Measurements from ENCODE around the gene SHLD3.
"Not testable (repeated sequence)": the region's sequence is repeated elsewhere in the genome, so short reads cannot be mapped to it uniquely, and the experiment has no call there.

SHLD3 gene

GRCh38 chr5:65624571-65625555 is at the start of gene SHLD3, which contains the start of gene TRAPPC13:
Gene SHLD3 (plus strand): TSS chr5:65625027. CDS start chr5:65629588, 4,561 bp downstream.
Gene TRAPPC13 (plus strand): TSS chr5:65625027. CDS start chr5:65625061, 34 bp downstream.
- peak; percentile 87 for DNase-seq

- DNase-seq: no peak
These were observed 47.7 kb upstream of the SHLD3 start for GRCh38 chr5:65577141-65577540.

GRCh38 chr5:65588694-65589093 is 36.1 kb upstream of the SHLD3 start:
- DNase-seq: no peak

GRCh38 chr5:65601761-65602160 is 23.1 kb upstream of the SHLD3 start:
- DNase-seq: not testable (repeated sequence)

GRCh38 chr5:65611524-65611923 is 13.3 kb upstream of the SHLD3 start:
- DNase-seq: peak; percentile 73

- no peak for DNase-seq
These were observed 12.4 kb upstream of the SHLD3 start for GRCh38 chr5:65612298-65612907.

- DNase-seq: no peak
These were observed 4.8 kb upstream of the SHLD3 start for GRCh38 chr5:65620021-65620420.

- not testable (repeated sequence) for DNase-seq
These were observed 2.9 kb upstream of the SHLD3 start for GRCh38 chr5:65621961-65622360.

- DNase-seq: no peak
These were observed 1.3 kb upstream of the SHLD3 start for GRCh38 chr5:65623482-65623881.

GRCh38 chr5:65624025-65624570 is 729 bp upstream of the SHLD3 start, which contains the start of gene TRIM23:
Gene TRIM23 (minus strand): TSS chr5:65624333. CDS start chr5:65624274, 59 bp downstream.
- peak; percentile 96 for DNase-seq

GRCh38 chr5:65625743-65626142 is 916 bp downstream of the SHLD3 start:
- DNase-seq: no peak

GRCh38 chr5:65630981-65631380 is 6.2 kb downstream of the SHLD3 start:
- DNase-seq: no peak

GRCh38 chr5:65640240-65640639 is 15.4 kb downstream of the SHLD3 start:
- no peak for DNase-seq

- DNase-seq: no peak
These were observed 22.1 kb downstream of the SHLD3 start for GRCh38 chr5:65646938-65647337.

GRCh38 chr5:65647941-65648340 is 23.1 kb downstream of the SHLD3 start:
- no peak for DNase-seq

GRCh38 chr5:65651144-65651543 is 26.3 kb downstream of the SHLD3 start:
- DNase-seq: no peak

GRCh38 chr5:65654713-65655112 is 29.9 kb downstream of the SHLD3 start:
- DNase-seq: no peak

- peak; percentile 68 for DNase-seq
These were observed 39.1 kb downstream of the SHLD3 start for GRCh38 chr5:65663804-65664521.

- no peak for DNase-seq
These were observed 43.9 kb downstream of the SHLD3 start for GRCh38 chr5:65668696-65669095.

GRCh38 chr5:65672796-65673195 is 48.0 kb downstream of the SHLD3 start:
- DNase-seq: no peak

GRCh38 chr5:65674749-65675148 is 49.9 kb downstream of the SHLD3 start:
- DNase-seq: no peak

- not testable (repeated sequence) for DNase-seq
These were observed 51.2 kb downstream of the SHLD3 start for GRCh38 chr5:65676056-65676455.

Measured in islet precursor cell (in vitro differentiated cells).